ENCODE data around the gene ADAM15. TPM values are rescaled to one million over a fixed set of nuclear protein-coding genes. Genes with fewer than 3 reads are reported as not detected.

The ADAM15 gene, protein sequence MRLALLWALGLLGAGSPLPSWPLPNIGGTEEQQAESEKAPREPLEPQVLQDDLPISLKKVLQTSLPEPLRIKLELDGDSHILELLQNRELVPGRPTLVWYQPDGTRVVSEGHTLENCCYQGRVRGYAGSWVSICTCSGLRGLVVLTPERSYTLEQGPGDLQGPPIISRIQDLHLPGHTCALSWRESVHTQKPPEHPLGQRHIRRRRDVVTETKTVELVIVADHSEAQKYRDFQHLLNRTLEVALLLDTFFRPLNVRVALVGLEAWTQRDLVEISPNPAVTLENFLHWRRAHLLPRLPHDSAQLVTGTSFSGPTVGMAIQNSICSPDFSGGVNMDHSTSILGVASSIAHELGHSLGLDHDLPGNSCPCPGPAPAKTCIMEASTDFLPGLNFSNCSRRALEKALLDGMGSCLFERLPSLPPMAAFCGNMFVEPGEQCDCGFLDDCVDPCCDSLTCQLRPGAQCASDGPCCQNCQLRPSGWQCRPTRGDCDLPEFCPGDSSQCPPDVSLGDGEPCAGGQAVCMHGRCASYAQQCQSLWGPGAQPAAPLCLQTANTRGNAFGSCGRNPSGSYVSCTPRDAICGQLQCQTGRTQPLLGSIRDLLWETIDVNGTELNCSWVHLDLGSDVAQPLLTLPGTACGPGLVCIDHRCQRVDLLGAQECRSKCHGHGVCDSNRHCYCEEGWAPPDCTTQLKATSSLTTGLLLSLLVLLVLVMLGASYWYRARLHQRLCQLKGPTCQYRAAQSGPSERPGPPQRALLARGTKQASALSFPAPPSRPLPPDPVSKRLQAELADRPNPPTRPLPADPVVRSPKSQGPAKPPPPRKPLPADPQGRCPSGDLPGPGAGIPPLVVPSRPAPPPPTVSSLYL
- total RNA-seq, result 207 and 264 TPM in 2 replicates

DNA sequence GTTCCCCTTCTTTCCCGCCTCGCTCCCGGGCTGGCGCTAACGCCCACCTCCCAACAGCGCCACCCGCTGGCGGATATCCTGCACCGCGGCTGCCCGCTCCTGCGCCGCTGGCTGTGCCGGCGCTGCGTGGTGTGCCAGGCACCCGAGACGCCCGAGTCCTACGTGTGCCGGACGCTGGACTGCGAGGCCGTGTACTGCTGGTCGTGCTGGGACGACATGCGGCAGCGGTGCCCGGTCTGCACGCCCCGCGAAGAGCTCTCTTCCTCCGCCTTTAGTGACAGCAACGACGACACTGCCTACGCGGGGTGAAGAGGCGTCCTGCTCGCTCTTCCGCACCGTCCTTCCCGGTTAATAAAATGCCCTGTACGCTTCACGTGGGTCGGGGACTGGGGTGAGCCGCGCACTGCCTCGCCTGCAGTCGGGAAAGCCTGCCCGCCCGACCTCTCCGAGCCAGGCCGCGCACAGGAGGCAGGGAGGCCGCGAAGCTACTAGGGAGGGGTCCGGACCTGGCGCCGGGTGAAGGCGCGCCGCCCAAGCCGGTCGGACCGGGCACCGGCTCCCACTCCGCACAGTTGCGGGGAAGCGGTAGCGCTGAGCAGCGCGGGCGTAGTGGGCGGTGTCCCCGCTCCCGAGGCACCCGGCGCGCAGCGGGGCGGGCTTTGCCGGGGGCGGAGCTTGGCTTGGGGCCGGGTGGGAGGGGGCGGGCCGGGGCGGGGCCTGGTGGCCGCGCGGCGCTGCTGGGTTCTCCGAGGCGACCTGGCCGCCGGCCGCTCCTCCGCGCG, at the start of gene ADAM15:
Gene ADAM15 (plus strand): TSS at position 757 of the 782 bp plus-strand sequence. CDS start 71 bp downstream, outside the sequence.

DNA sequence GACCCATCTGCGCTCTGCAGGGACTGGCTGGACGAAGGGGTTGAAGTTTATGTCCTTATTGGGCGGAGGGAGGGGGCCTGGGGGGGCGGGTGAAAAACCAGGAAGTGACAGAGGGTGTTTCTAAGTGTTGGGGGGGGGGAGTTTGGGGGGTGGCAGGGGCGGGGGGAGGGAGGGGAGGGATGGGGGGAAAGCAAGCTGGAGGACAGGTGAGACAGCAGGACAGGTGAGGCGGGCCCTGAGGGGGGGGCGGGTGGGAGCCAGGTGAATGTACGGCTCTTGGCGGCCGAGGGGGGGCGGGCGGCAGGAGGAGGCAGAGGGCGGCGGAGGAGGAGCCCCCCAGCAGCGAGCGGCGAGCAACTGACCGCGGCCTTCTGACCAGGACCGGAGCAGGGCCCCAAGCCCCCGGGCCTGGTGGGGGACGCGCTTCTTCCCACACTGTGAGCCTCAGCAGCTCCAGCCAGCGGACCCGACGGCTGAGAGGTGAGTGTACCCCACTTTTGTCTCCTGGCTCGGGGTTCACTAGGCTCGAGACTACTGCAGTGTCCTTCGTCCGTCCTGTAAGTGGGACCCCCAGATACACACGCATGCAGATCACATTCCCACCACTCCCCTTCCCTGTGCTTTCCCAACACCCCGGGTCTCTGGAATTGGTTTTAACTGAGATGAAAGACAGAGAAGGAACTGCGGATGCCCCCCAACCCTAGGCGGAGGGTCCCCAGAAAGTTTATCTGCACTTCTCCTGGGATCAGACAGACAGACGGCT, 48.5 kb upstream of the ADAM15 start, which contains the start of gene ZBTB7B:
Gene ZBTB7B (plus strand): TSS at position 339 of the 763 bp plus-strand sequence. CDS start 11,859 bp downstream, outside the sequence.

DNA sequence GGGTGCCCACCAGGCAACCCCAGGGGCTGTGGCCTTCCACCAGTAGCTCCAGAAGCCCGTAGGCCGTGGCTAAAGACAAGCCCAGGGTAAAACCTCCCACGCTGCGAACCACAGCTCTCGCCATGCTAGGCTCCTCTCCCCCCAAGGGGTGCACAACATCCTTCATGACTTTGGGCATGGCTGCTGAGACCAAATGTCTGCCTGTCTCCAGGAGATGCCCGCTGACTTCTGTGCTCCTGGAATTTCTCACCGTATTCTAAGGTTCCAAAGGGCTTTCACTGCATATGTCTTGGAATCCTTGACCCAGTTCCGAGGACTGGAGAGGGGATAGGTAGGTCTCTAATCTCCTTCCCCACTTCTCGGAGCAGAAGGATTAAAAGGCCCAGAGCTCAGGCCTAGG, 17.6 kb upstream of the ADAM15 start, which contains the start of the genes DCST1 and DCST2:
Gene DCST1 (plus strand): TSS at position 301 of the 400 bp plus-strand sequence. CDS start 213 bp downstream, outside the sequence.
Gene DCST2 (minus strand): TSS at position 258 of the 400 bp plus-strand sequence. CDS start 80 bp downstream, at position 178.

DNA sequence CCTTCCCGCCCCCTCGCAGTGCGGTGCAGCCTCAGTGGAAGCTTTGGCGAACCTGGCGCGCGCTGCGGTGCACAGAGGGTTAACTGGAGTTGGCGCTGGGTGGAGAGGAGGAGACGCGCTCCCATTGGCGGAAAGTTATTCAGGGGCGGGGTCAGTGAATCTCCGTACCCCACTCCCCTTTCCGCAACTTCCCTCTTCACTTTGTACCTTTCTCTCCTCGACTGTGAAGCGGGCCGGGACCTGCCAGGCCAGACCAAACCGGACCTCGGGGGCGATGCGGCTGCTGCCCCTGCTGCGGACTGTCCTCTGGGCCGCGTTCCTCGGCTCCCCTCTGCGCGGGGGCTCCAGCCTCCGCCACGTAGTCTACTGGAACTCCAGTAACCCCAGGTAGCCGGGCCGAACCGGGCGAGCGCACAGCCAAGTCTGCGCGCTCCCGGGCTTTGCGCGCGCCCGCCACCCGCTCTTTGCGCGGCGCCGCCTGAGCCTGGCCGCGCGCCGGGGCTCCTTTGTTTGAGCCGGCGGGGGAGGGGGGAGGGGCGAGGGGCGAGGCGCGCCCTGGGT, 12.5 kb downstream of the ADAM15 start, which contains the start of gene EFNA4:
Gene EFNA4 (plus strand): TSS at position 191 of the 561 bp plus-strand sequence. CDS start 84 bp downstream, at position 275.

DNA sequence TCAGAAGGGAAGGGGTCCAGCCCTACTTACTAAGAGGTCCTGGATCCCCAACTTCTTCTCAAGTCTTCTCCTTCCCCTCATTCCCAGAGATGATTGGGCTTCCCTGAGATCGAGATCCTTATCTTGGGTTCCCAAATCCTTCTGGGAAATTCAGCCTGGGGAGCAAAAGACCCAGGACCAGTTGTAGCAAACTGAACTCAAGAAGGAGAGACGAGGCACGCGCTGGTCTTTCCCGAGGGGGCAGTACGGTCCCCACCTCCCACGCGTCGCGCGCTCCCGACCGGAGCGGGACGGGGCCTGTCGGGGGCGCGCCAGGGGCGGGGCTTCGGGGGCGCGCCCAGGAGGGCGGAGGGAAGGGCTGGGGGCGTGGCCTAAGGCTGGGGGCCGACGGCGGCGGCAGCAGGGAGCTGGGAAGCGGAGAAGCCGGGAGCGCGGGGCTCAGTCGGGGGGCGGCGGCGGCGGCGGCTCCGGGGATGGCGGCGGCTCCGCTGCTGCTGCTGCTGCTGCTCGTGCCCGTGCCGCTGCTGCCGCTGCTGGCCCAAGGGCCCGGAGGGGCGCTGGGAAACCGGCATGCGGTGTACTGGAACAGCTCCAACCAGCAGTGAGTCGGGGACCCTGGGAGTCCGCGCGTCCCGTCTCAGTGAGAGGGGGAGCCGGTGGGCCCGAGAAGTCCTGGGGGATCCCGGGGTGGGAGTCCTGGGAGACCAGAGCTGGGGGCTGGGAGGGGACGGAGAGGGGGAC, 27.5 kb downstream of the ADAM15 start, which contains the start of gene EFNA3:
Gene EFNA3 (plus strand): TSS at position 369 of the 741 bp plus-strand sequence. CDS start 105 bp downstream, at position 474.

Other genes starting within 250 kb of the ADAM15 start
- gene KCNN3, start 181.0 kb upstream of the ADAM15 start, total RNA-seq, result not detected in 2 replicates
- gene PMVK, start 114.6 kb upstream of the ADAM15 start, total RNA-seq, result 11.7 and 13.8 TPM in 2 replicates
- 15.5 and 30.2 TPM in 2 replicates for gene PBXIP1, start 95.2 kb upstream of the ADAM15 start, total RNA-seq
- gene PYGO2, start 89.5 kb upstream of the ADAM15 start, total RNA-seq, result 16.6 and 19.7 TPM in 2 replicates
- gene SHC1, start 80.6 kb upstream of the ADAM15 start, total RNA-seq, result 263 and 414 TPM in 2 replicates
- gene CKS1B, start 76.6 kb upstream of the ADAM15 start, total RNA-seq, result 140 and 300 TPM in 2 replicates
- 45.4 and 46.1 TPM in 2 replicates for gene FLAD1, start 68.0 kb upstream of the ADAM15 start, total RNA-seq
- not detected in 2 replicates for gene LENEP, start 57.7 kb upstream of the ADAM15 start, total RNA-seq
- gene ZBTB7B, start 48.5 kb upstream of the ADAM15 start, total RNA-seq, result 32.5 and 43.8 TPM in 2 replicates
- not detected in 2 replicates for gene DCST2, start 17.5 kb upstream of the ADAM15 start, total RNA-seq
- not detected in 2 replicates for gene DCST1, start 17.5 kb upstream of the ADAM15 start, total RNA-seq
- gene EFNA4, start 12.4 kb downstream of the ADAM15 start, total RNA-seq, result 10.7 and 14.4 TPM in 2 replicates
- 2.9 and 3.2 TPM in 2 replicates for gene EFNA3, start 27.5 kb downstream of the ADAM15 start, total RNA-seq
- 22.1 and 25.9 TPM in 2 replicates for gene EFNA1, start 76.6 kb downstream of the ADAM15 start, total RNA-seq
- gene SLC50A1, start 84.5 kb downstream of the ADAM15 start, total RNA-seq, result 57.0 and 57.2 TPM in 2 replicates
- gene DPM3, start 89.2 kb downstream of the ADAM15 start, total RNA-seq, result 35.5 and 59.5 TPM in 2 replicates
- 118 and 192 TPM in 2 replicates for gene KRTCAP2, start 122.0 kb downstream of the ADAM15 start, total RNA-seq
- gene TRIM46, start 122.5 kb downstream of the ADAM15 start, total RNA-seq, result 3.0 and 3.2 TPM in 2 replicates
- 5.4 and 15.6 TPM in 2 replicates for gene THBS3, start 156.6 kb downstream of the ADAM15 start, total RNA-seq
- gene MTX1, start 157.4 kb downstream of the ADAM15 start, total RNA-seq, result 97.6 and 103 TPM in 2 replicates
- gene ENTREP3, start 204.2 kb downstream of the ADAM15 start, total RNA-seq, result 17.5 and 18.4 TPM in 2 replicates
- gene SCAMP3, start 211.0 kb downstream of the ADAM15 start, total RNA-seq, result 72.9 and 75.6 TPM in 2 replicates
- 14.2 and 16.9 TPM in 2 replicates for gene CLK2, start 222.2 kb downstream of the ADAM15 start, total RNA-seq
- gene HCN3, start 226.1 kb downstream of the ADAM15 start, total RNA-seq, result 0.38 and 0.55 TPM in 2 replicates